SK-N-SH (cell line): ENCODE results near the gene TRIM5. TPM values are rescaled to one million over a fixed set of nuclear protein-coding genes. Genes with fewer than 3 reads are reported as not detected.

Experiments used
- CTCF ChIA-PET: fragments of 300-600, 350-600 bp; formaldehyde crosslinking; extraction: SDS; loops from one replicate; lab custom pipeline; 2021; lab: Yijun Ruan, JAX
- POLR2A ChIA-PET: fragments of 350-600 bp; sonication (Branson Sonifier 250); formaldehyde crosslinking; extraction: SDS; loops from one replicate; lab custom pipeline; 2020; ENCODE audit warnings: antibody characterized with exemption, inconsistent platforms; lab: Yijun Ruan, JAX
- DNase-seq: peaks from one replicate; pipeline ENCODE4 v3.0.0; 2012
- H2AFZ ChIP-seq: fragments of 200-600 bp; sonication (generic); 2 replicates; pipeline ENCODE4 v1.8.1; 2016; ENCODE audit warnings: antibody characterized with exemption, mild to moderate bottlenecking, low read depth
- H3F3A ChIP-seq: fragments of 200-600 bp; sonication (generic); replicated peaks from 2 replicates; pipeline ENCODE3; 2016; ENCODE audit warnings: antibody characterized with exemption, mild to moderate bottlenecking; ENCODE audit not compliant: insufficient read depth
- H3K27ac ChIP-seq, 2 experiments: fragments of 200-500 bp in 1 of 2; fragments of 200-600 bp in 1 of 2; sonication (Bioruptor generic) in 1 of 2; sonication (generic), shearing (Covaris generic) in 1 of 2; 2 replicates each; pipeline versions ENCODE4 v1.5.1 to v1.6.1; 2014 to 2016; ENCODE audit warnings: low read depth in 2 of 2, inconsistent platforms in 1 of 2, low read length in 1 of 2, mild to moderate bottlenecking in 1 of 2, mixed read lengths in 1 of 2
- H3K27me3 ChIP-seq: fragments of 200-600 bp; sonication (generic), shearing (Covaris generic); 2 replicates; pipeline ENCODE4 v1.6.1; 2016; ENCODE audit warnings: mixed run types; ENCODE audit not compliant: insufficient read depth
- H3K36me3 ChIP-seq, 2 experiments: fragments of 200-500 bp in 1 of 2; fragments of 200-600 bp in 1 of 2; sonication (Bioruptor generic) in 1 of 2; sonication (generic) in 1 of 2; replicated peaks in 1 of 2; 2 replicates each; pipeline versions ENCODE3 to v1.5.1; 2014 to 2016; ENCODE audit warnings: low read length in 1 of 2, mild to moderate bottlenecking in 1 of 2; ENCODE audit not compliant: insufficient read depth in 2 of 2, control insufficient read depth in 1 of 2
- H3K4me1 ChIP-seq, 2 experiments: fragments of 200-500 bp in 1 of 2; fragments of 200-600 bp in 1 of 2; sonication (Bioruptor generic) in 1 of 2; sonication (generic), shearing (Covaris generic) in 1 of 2; 2 replicates each; pipeline versions ENCODE4 v1.5.1 to v1.6.1; 2014 to 2016; ENCODE audit warnings: low read depth in 1 of 2, low read length in 1 of 2, mixed run types in 1 of 2; ENCODE audit not compliant: insufficient read depth in 2 of 2, control insufficient read depth in 1 of 2
- H3K4me2 ChIP-seq: fragments of 200-600 bp; sonication (generic), shearing (Covaris generic); 2 replicates; pipeline ENCODE4 v1.6.1; 2017; ENCODE audit warnings: mixed run types
- H3K4me3 ChIP-seq, 2 experiments: fragments of 200-500 bp in 1 of 2; fragments of 200-600 bp in 1 of 2; sonication (Bioruptor generic) in 1 of 2; sonication (generic), shearing (Covaris generic) in 1 of 2; 2 replicates each; pipeline versions ENCODE4 v1.5.1 to v1.8.1; 2014 to 2016; ENCODE audit warnings: low read depth in 2 of 2, inconsistent platforms in 1 of 2, low read length in 1 of 2, mild to moderate bottlenecking in 1 of 2, mixed read lengths in 1 of 2, moderate library complexity in 1 of 2
- H3K79me2 ChIP-seq: fragments of 200-600 bp; sonication (generic); 2 replicates; pipeline ENCODE4 v1.8.1; 2017; ENCODE audit warnings: mild to moderate bottlenecking; ENCODE audit not compliant: insufficient read depth
- H3K9ac ChIP-seq: fragments of 200-600 bp; sonication (generic); 2 replicates; pipeline ENCODE4 v1.6.1; 2017; ENCODE audit warnings: mixed run types
- H3K9me2 ChIP-seq: fragments of 200-600 bp; sonication (generic); 2 replicates; pipeline ENCODE4 v1.6.1; 2017; ENCODE audit warnings: mixed run types
- H3K9me3 ChIP-seq: fragments of 200-600 bp; sonication (generic); 2 replicates; pipeline ENCODE4 v1.6.1; 2017; ENCODE audit warnings: mixed run types, mild to moderate bottlenecking, moderate library complexity
- H4K20me1 ChIP-seq: fragments of 200-600 bp; sonication (generic); 2 replicates; pipeline ENCODE4 v1.6.1; 2017; ENCODE audit warnings: mild to moderate bottlenecking, mixed run types; ENCODE audit not compliant: insufficient read depth
- EP300 ChIP-seq, 2 experiments: IDR thresholded peaks; 2 replicates each; pipeline versions ENCODE4 v1.4.0 to v1.6.1; 2012; ENCODE audit warnings: borderline replicate concordance in 1 of 2, low read depth in 1 of 2, low read length in 1 of 2
- EZH2phosphoT487 ChIP-seq: fragments of 200-600 bp; sonication (generic); IDR thresholded peaks from 2 replicates; pipeline ENCODE4 v1.6.1; 2017; ENCODE audit warnings: low read depth, mixed run types, mild to moderate bottlenecking, antibody characterized with exemption, moderate library complexity, borderline replicate concordance
- FOSL2 ChIP-seq: IDR thresholded peaks from 2 replicates; pipeline ENCODE4 v1.4.0; 2012; ENCODE audit warnings: low read depth, mild to moderate bottlenecking, moderate library complexity, borderline replicate concordance
- FOXJ3 ChIP-seq: sonication (generic); formaldehyde crosslinking; IDR thresholded peaks from 2 replicates; pipeline ENCODE4 v1.5.1; 2020; ENCODE audit warnings: mild to moderate bottlenecking, missing genetic modification reagents
- FOXM1 ChIP-seq: IDR thresholded peaks from 2 replicates; pipeline ENCODE4 v1.4.0; 2012; ENCODE audit warnings: low read depth, mild to moderate bottlenecking
- GABPA ChIP-seq: IDR thresholded peaks from 2 replicates; pipeline ENCODE4 v1.4.0; 2012; ENCODE audit warnings: low read depth, mild to moderate bottlenecking
- JUND ChIP-seq: IDR thresholded peaks from 2 replicates; pipeline ENCODE4 v1.4.0; 2012
- MAX ChIP-seq: IDR thresholded peaks from 2 replicates; pipeline ENCODE4 v1.4.0; 2012; ENCODE audit warnings: low read depth
- POLR2AphosphoS5 ChIP-seq: IDR thresholded peaks from 2 replicates; pipeline ENCODE4 v1.6.1; 2012; ENCODE audit warnings: low read depth, low read length
- RAD21 ChIP-seq: IDR thresholded peaks from 2 replicates; pipeline ENCODE4 v1.6.1; 2012; ENCODE audit warnings: mild to moderate bottlenecking, low read length
- RFX5 ChIP-seq: IDR thresholded peaks from 2 replicates; pipeline ENCODE4 v1.6.1; 2012; ENCODE audit warnings: mild to moderate bottlenecking, improper control_type of control experiment, low read length
- RXRA ChIP-seq: IDR thresholded peaks from 2 replicates; pipeline ENCODE4 v1.4.0; 2012; ENCODE audit warnings: low read depth, mild to moderate bottlenecking, borderline replicate concordance
- SIN3A ChIP-seq: IDR thresholded peaks from 2 replicates; pipeline ENCODE4 v1.6.1; 2012; ENCODE audit warnings: low read depth, mild to moderate bottlenecking, low read length, moderate library complexity, borderline replicate concordance
- TEAD4 ChIP-seq: IDR thresholded peaks from 2 replicates; pipeline ENCODE4 v1.4.0; 2012; ENCODE audit warnings: mild to moderate bottlenecking, borderline replicate concordance; ENCODE audit not compliant: insufficient read depth
- YY1 ChIP-seq: IDR thresholded peaks from 2 replicates; pipeline ENCODE4 v1.4.0; 2012; ENCODE audit warnings: low read depth, mild to moderate bottlenecking
- WGBS: methylation state at CpG from one replicate; pipeline ENCODE4 v1.1.6; 2017; ENCODE audit warnings: low lambda C conversion rate; 5-methylcytosine and 5-hydroxymethylcytosine counted together
- polyA plus RNA-seq, 3 experiments: library from polyadenylated mRNA; depleted of rRNA; stranded (reverse); fragments of >200 nt; gene quantifications; 2 replicates each; pipeline ENCODE4 v1.2.3, GENCODE V29; 2012
- TF ChIP-seq, protein P1 (sequence below): IDR thresholded peaks from 2 replicates; pipeline ENCODE4 v1.6.1; 2012; ENCODE audit warnings: mild to moderate bottlenecking, low read depth, low read length, moderate library complexity
- TF ChIP-seq, protein P2 (sequence below): fragments of 150-350 bp; IDR thresholded peaks from 2 replicates; pipeline ENCODE4 v1.6.1; 2016; ENCODE audit warnings: mild to moderate bottlenecking, low read depth, low read length

Gene TRIM5
- polyA plus RNA-seq, 1 of the 3 experiments (the other 2 are of a cell fraction): 22.9 TPM

DNA sequence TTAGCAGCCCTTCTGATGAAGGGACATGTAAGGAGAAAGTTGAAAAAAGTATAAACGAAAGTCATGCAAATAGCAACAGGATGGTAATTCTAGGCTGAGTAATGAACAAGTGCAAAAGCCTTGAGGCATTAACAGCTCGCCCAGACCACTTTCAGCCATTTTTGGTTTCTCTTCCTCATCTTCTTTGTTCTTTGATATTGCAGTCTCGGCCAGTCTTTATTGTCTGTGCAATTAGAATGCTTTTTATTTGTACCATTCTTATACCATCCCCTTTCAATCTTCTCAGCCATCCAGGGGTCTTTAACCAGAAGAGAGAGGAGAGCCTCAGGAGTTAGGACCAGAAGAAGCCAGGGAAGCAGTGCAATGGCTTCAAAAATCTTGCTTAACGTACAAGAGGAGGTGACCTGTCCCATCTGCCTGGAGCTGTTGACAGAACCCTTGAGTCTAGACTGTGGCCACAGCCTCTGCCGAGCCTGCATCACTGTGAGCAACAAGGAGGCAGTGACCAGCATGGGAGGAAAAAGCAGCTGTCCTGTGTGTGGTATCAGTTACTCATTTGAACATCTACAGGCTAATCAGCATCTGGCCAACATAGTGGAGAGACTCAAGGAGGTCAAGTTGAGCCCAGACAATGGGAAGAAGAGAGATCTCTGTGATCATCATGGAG lies 52.8 kb downstream of the TRIM5 start (continued):
- TF ChIP-seq MAX: no peak
- TF ChIP-seq TEAD4: no peak
- no peak for TF ChIP-seq FOXJ3 (CRISPR knock-in tag)

GRCh38 chr11:5631417-5631816 lies 53.5 kb downstream of the TRIM5 start:
- Histone ChIP-seq H3K9me3 (no peaks in the 10 kb centered on the region), H3K36me3 (no peaks in the 10 kb centered on the region), H3K4me1 (no peaks in the 10 kb centered on the region), H3K27ac (no peak overlapping the region), H3K4me3 (no peak overlapping the region), H3K27me3 (no peaks in the 10 kb centered on the region), H3K9ac (no peak overlapping the region), H3K9me2 (no peaks in the 10 kb centered on the region), H3K4me2 (no peak overlapping the region), H3F3A (no peaks in the 10 kb centered on the region), H2AFZ (no peak overlapping the region), H3K79me2 (no peaks in the 10 kb centered on the region), H4K20me1 (no peaks in the 10 kb centered on the region)
- TF ChIP-seq GABPA: no peak
- WGBS: 22% methylated on average over 2 of the region's 2 CpGs
- POLR2A ChIA-PET: no interaction called here
- CTCF ChIA-PET: no interaction called here
- no peak for DNase-seq

GRCh38 chr11:5626196-5626595 lies 58.7 kb downstream of the TRIM5 start:
- Histone ChIP-seq H3K9me3 (no peaks in the 10 kb centered on the region), H3K4me3 (no peak overlapping the region), H3F3A (peaks cover 7% of the 10 kb centered on the region), H2AFZ (no peak overlapping the region), H3K4me2 (no peak overlapping the region), H3K9me2 (no peaks in the 10 kb centered on the region), H3K4me1 (no peaks in the 10 kb centered on the region), H3K36me3 (no peaks in the 10 kb centered on the region), H4K20me1 (no peaks in the 10 kb centered on the region), H3K79me2 (no peaks in the 10 kb centered on the region), H3K27me3 (no peaks in the 10 kb centered on the region; the same call in 1 of the 2 replicates), H3K9ac (no peak overlapping the region), H3K27ac (no peak overlapping the region)
- ChIA-PET CTCF (no interaction called here), POLR2A (no interaction called here)
- no peak for DNase-seq
- TF ChIP-seq JUND: no peak
- TF ChIP-seq, protein P1, sequence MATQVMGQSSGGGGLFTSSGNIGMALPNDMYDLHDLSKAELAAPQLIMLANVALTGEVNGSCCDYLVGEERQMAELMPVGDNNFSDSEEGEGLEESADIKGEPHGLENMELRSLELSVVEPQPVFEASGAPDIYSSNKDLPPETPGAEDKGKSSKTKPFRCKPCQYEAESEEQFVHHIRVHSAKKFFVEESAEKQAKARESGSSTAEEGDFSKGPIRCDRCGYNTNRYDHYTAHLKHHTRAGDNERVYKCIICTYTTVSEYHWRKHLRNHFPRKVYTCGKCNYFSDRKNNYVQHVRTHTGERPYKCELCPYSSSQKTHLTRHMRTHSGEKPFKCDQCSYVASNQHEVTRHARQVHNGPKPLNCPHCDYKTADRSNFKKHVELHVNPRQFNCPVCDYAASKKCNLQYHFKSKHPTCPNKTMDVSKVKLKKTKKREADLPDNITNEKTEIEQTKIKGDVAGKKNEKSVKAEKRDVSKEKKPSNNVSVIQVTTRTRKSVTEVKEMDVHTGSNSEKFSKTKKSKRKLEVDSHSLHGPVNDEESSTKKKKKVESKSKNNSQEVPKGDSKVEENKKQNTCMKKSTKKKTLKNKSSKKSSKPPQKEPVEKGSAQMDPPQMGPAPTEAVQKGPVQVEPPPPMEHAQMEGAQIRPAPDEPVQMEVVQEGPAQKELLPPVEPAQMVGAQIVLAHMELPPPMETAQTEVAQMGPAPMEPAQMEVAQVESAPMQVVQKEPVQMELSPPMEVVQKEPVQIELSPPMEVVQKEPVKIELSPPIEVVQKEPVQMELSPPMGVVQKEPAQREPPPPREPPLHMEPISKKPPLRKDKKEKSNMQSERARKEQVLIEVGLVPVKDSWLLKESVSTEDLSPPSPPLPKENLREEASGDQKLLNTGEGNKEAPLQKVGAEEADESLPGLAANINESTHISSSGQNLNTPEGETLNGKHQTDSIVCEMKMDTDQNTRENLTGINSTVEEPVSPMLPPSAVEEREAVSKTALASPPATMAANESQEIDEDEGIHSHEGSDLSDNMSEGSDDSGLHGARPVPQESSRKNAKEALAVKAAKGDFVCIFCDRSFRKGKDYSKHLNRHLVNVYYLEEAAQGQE: no peak
- no peak for TF ChIP-seq FOXM1
- TF ChIP-seq EP300 (IDR thresholded peaks at IDR 0.05; ENCODE audit: borderline replicate concordance in 1 of 2, low read depth in 1 of 2, low read length in 1 of 2): no peak
- TF ChIP-seq EZH2phosphoT487: no peak
- TF ChIP-seq YY1: no peak
- TF ChIP-seq, protein P2, sequence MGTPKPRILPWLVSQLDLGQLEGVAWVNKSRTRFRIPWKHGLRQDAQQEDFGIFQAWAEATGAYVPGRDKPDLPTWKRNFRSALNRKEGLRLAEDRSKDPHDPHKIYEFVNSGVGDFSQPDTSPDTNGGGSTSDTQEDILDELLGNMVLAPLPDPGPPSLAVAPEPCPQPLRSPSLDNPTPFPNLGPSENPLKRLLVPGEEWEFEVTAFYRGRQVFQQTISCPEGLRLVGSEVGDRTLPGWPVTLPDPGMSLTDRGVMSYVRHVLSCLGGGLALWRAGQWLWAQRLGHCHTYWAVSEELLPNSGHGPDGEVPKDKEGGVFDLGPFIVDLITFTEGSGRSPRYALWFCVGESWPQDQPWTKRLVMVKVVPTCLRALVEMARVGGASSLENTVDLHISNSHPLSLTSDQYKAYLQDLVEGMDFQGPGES: no peak
- no peak for TF ChIP-seq RFX5
- TF ChIP-seq SIN3A: no peak
- no peak for TF ChIP-seq RXRA
- no peak for TF ChIP-seq FOSL2
- no peak for TF ChIP-seq POLR2AphosphoS5
- TF ChIP-seq RAD21: no peak
- 11% methylated on average over 5 of the region's 5 CpGs for WGBS
